Pericardium fibroblast (primary cell): Measurements from ENCODE around the gene OR2T3. TPM values are rescaled to one million over a fixed set of nuclear protein-coding genes. Genes with fewer than 3 reads are reported as not detected.

Experiments used
- total RNA-seq: library from RNA; depleted of rRNA; stranded (reverse); fragments of >200 nt; gene quantifications from 2 replicates; pipeline ENCODE4 v1.2.3, GENCODE V29; 2015

OR2T3 gene
- total RNA-seq = not detected in 2 replicates

GRCh38 chr1:248473051-248473450 lies at the start of gene OR2T3:
Gene OR2T3, plus strand, starts transcription at chr1:248473351. Its CDS starts 0 bp downstream, at chr1:248473351.

GRCh38 chr1:248445399-248445798 lies 27.8 kb upstream of the OR2T3 start, which contains the start of gene OR2T2:
Gene OR2T2, plus strand, starts transcription at chr1:248445637. Its CDS starts 7,161 bp downstream, at chr1:248452798.

GRCh38 chr1:248488289-248488688 lies 15.1 kb downstream of the OR2T3 start, which contains the start of gene OR2T5:
Gene OR2T5, plus strand, starts transcription at chr1:248488589. Its CDS starts 0 bp downstream, at chr1:248488589.

GRCh38 chr1:248507773-248508172 lies 34.6 kb downstream of the OR2T3 start, which contains the start of gene OR2G6:
Gene OR2G6, plus strand, starts transcription at chr1:248508073. Its CDS starts 13,574 bp downstream, at chr1:248521647.

Other genes with a start within 250 kb of the OR2T3 start
- gene OR2M4, start 241.9 kb upstream of the OR2T3 start, total RNA-seq = not detected in 2 replicates
- gene OR2T33, start 195.4 kb upstream of the OR2T3 start, total RNA-seq = not detected in 2 replicates
- not detected in 2 replicates for gene OR2T12, start 169.9 kb upstream of the OR2T3 start, total RNA-seq
- not detected in 2 replicates for gene OR2M7, start 148.8 kb upstream of the OR2T3 start, total RNA-seq
- not detected in 2 replicates for gene OR14C36, start 124.6 kb upstream of the OR2T3 start, total RNA-seq
- gene OR2T4, start 111.7 kb upstream of the OR2T3 start, total RNA-seq = not detected in 2 replicates
- gene OR2T6, start 97.6 kb upstream of the OR2T3 start, total RNA-seq = not detected in 2 replicates
- gene OR2T1, start 70.3 kb upstream of the OR2T3 start, total RNA-seq = not detected in 2 replicates
- not detected in 2 replicates for gene OR2T2, start 27.7 kb upstream of the OR2T3 start, total RNA-seq
- gene OR2T5, start 15.2 kb downstream of the OR2T3 start, total RNA-seq = not detected in 2 replicates
- gene OR2G6, start 34.7 kb downstream of the OR2T3 start, total RNA-seq = not detected in 2 replicates
- gene OR2T29, start 89.4 kb downstream of the OR2T3 start, total RNA-seq = not detected in 2 replicates
- gene OR2T34, start 101.4 kb downstream of the OR2T3 start, total RNA-seq = not detected in 2 replicates
- not detected in 2 replicates for gene OR2T10, start 124.3 kb downstream of the OR2T3 start, total RNA-seq
- gene OR2T11, start 161.7 kb downstream of the OR2T3 start, total RNA-seq = not detected in 2 replicates
- gene OR2T35, start 171.9 kb downstream of the OR2T3 start, total RNA-seq = not detected in 2 replicates
- not detected in 2 replicates for gene OR2T27, start 182.2 kb downstream of the OR2T3 start, total RNA-seq
- not detected in 2 replicates for gene OR14I1, start 229.4 kb downstream of the OR2T3 start, total RNA-seq